Pulmonary artery endothelial cell (primary cell): ENCODE measurements around the gene PDX1. TPM values are rescaled to one million over a fixed set of nuclear protein-coding genes. Genes with fewer than 3 reads are reported as not detected.

Experiments used
- DNase-seq: peaks from one replicate; pipeline ENCODE4 v3.0.0-alpha.2; 2011; ENCODE audit warnings: low read depth, low spot score
- total RNA-seq: library from RNA; depleted of rRNA; stranded (reverse); fragments of >200 nt; gene quantifications from 2 replicates; pipeline ENCODE4 v1.2.3, GENCODE V29; 2014

PDX1 gene
- not detected in 2 replicates for total RNA-seq

GRCh38 chr13:27919934-27920676, at the start of gene PDX1:
Gene PDX1 (plus strand): TSS chr13:27920000. CDS start chr13:27920139, 139 bp downstream.
- no peak for DNase-seq

- no peak for DNase-seq
Measured at GRCh38 chr13:27878274-27878673, 41.5 kb upstream of the PDX1 start.

- DNase-seq = no peak
Measured at GRCh38 chr13:27889471-27889870, 30.3 kb upstream of the PDX1 start.

- no peak for DNase-seq
Measured at GRCh38 chr13:27896726-27897125, 23.1 kb upstream of the PDX1 start.

GRCh38 chr13:27904719-27905118, 15.1 kb upstream of the PDX1 start:
- DNase-seq = no peak

- no peak for DNase-seq
Measured at GRCh38 chr13:27905650-27906049, 14.2 kb upstream of the PDX1 start.

GRCh38 chr13:27907121-27907787, 12.5 kb upstream of the PDX1 start:
- no peak for DNase-seq

- no peak for DNase-seq
Measured at GRCh38 chr13:27909378-27909777, 10.4 kb upstream of the PDX1 start.

GRCh38 chr13:27911521-27911920, 8.3 kb upstream of the PDX1 start:
- DNase-seq = no peak

- no peak for DNase-seq
Measured at GRCh38 chr13:27913160-27913559, 6.6 kb upstream of the PDX1 start.

GRCh38 chr13:27915301-27916207, 4.2 kb upstream of the PDX1 start:
- DNase-seq = no peak

GRCh38 chr13:27917121-27917947, 2.5 kb upstream of the PDX1 start:
- no peak for DNase-seq

GRCh38 chr13:27918041-27918917, 1.5 kb upstream of the PDX1 start:
- DNase-seq = no peak

- DNase-seq = no peak
Measured at GRCh38 chr13:27918918-27919658, 712 bp upstream of the PDX1 start.

GRCh38 chr13:27919659-27919933, 204 bp upstream of the PDX1 start:
- no peak for DNase-seq

GRCh38 chr13:27920677-27921420, 1.0 kb downstream of the PDX1 start:
- DNase-seq = no peak

- no peak for DNase-seq
Measured at GRCh38 chr13:27921421-27921960, 1.7 kb downstream of the PDX1 start.
